Fibroblast of skin of abdomen (primary cell): ENCODE results near the gene ZNF442. TPM values are rescaled to one million over a fixed set of nuclear protein-coding genes. Genes with fewer than 3 reads are reported as not detected.
"Not testable (repeated sequence)": the region's sequence is repeated elsewhere in the genome, so short reads cannot be mapped to it uniquely, and the experiment has no call there.

Experiments used
- DNase-seq: peaks from one replicate; pipeline ENCODE4 v3.0.0-alpha.2; 2013
- polyA plus RNA-seq, 2 experiments: library from polyadenylated mRNA; unstranded; fragments of 120-200 nt; gene quantifications; one replicate each; pipeline ENCODE4 v1.2.1, GENCODE V29; 2013; ENCODE audit not compliant: insufficient read length in 2 of 2

The ZNF442 gene
- 0.86 TPM for polyA plus RNA-seq (2013, experiment 1 of 2; ENCODE audit: insufficient read length)
- polyA plus RNA-seq (2013, experiment 2 of 2; ENCODE audit: insufficient read length): 0.78 TPM

GRCh38 chr19:12365236-12366162 lies at the start of gene ZNF442:
Gene ZNF442 (minus strand): TSS chr19:12365683. CDS start chr19:12363631, 2,052 bp downstream.
- DNase-seq: peak; percentile 95

- no peak for DNase-seq
These were observed 46.4 kb upstream of the ZNF442 start for GRCh38 chr19:12411893-12412292.

- DNase-seq: peak; percentile 95
These were observed 35.4 kb upstream of the ZNF442 start, which contains the start of gene ZNF799 for GRCh38 chr19:12400633-12401502. Gene ZNF799 (minus strand): TSS chr19:12401271. CDS start chr19:12401070, 201 bp downstream.

GRCh38 chr19:12399901-12400632 lies 34.6 kb upstream of the ZNF442 start:
- DNase-seq: peak; percentile 2

GRCh38 chr19:12391148-12391547 lies 25.7 kb upstream of the ZNF442 start:
- not testable (repeated sequence) for DNase-seq

GRCh38 chr19:12386365-12386764 lies 20.9 kb upstream of the ZNF442 start:
- DNase-seq: not testable (repeated sequence)

GRCh38 chr19:12380444-12380737 lies 14.9 kb upstream of the ZNF442 start:
- DNase-seq: no peak

GRCh38 chr19:12379732-12380443 lies 14.4 kb upstream of the ZNF442 start:
- no peak for DNase-seq

- no peak for DNase-seq
These were observed 8.5 kb upstream of the ZNF442 start for GRCh38 chr19:12374026-12374425.

- no peak for DNase-seq
These were observed 870 bp downstream of the ZNF442 start for GRCh38 chr19:12364391-12365235.

- not testable (repeated sequence) for DNase-seq
These were observed 3.2 kb downstream of the ZNF442 start for GRCh38 chr19:12362236-12362635.

- DNase-seq: no peak
These were observed 12.1 kb downstream of the ZNF442 start for GRCh38 chr19:12353375-12353774.

GRCh38 chr19:12350890-12351197 lies 14.6 kb downstream of the ZNF442 start:
- no peak for DNase-seq

- no peak for DNase-seq
These were observed 15.1 kb downstream of the ZNF442 start for GRCh38 chr19:12350185-12350889.

GRCh38 chr19:12346896-12347295 lies 18.6 kb downstream of the ZNF442 start:
- no peak for DNase-seq

GRCh38 chr19:12345197-12345596 lies 20.3 kb downstream of the ZNF442 start:
- DNase-seq: no peak

- peak; percentile 93 for DNase-seq
These were observed 32.0 kb downstream of the ZNF442 start, which contains the start of gene ZNF563 for GRCh38 chr19:12333162-12334159. Gene ZNF563 (minus strand): TSS chr19:12333633. CDS start chr19:12333482, 151 bp downstream.

- DNase-seq: no peak
These were observed 34.1 kb downstream of the ZNF442 start for GRCh38 chr19:12331211-12331941.
